ENCODE data around the gene SRD5A2. TPM values are rescaled to one million over a fixed set of nuclear protein-coding genes. Genes with fewer than 3 reads are reported as not detected.
"Not testable (repeated sequence)": the region's sequence is repeated elsewhere in the genome, so short reads cannot be mapped to it uniquely, and the experiment has no call there.

Gene SRD5A2
- total RNA-seq, 1 donor from 2014 or later, result not detected

- intact Hi-C loops (cut with DNase I), result no loop called here
- DNase-seq (ENCODE audit: missing footprints) (no peak), ATAC-seq (peak; percentile 48)
These were observed 41.2 kb downstream of the SRD5A2 start for GRCh38 chr2:31539505-31539904.

DNA sequence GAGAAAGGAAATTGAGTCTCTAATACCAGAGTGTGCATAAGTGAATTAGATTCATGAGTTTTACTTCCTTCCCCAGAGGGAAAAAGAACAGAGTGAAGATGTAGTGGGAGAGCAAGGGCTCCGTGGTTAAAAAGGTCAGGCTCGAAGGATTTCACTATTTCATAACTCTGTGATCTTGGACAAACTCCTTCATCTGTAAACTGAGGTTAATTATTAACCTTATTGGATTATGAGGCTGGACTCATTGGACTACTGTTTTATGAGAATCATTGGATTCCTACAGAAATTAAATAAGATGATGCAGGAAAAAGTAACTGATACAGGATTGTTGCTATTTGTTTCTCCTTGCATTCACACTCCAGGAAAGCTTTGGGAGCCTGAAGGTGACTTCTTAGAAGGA lies 45.0 kb downstream of the SRD5A2 start:
- DNase-seq (ENCODE audit: missing footprints) (no peak), ATAC-seq (no peak)
- intact Hi-C loops (cut with DNase I), result no loop called here

- ATAC-seq (no peak), DNase-seq (ENCODE audit: missing footprints) (no peak)
- intact Hi-C loops (cut with DNase I), result no loop called here
These were observed 46.1 kb downstream of the SRD5A2 start for GRCh38 chr2:31534636-31535035.

DNA sequence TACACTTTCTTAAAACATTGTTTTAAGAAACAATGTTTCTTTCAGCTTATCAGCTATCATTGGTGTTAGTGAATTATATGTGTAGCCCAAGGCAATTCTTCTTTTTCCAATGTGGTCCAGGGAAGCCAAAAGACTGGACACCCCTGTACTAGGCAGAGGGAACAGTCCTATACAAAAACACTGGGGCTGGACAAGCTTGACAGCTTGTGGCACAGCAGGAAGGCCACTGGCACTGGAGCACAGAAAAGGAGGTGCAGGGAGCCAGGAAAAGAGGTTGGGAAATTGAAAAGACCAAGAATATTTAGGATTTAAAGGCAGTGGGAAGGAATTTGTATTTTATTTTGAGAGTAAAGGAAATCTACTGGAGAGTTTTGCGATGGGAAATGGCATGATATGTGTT lies 47.7 kb downstream of the SRD5A2 start:
- no peak for DNase-seq (ENCODE audit: missing footprints)
- intact Hi-C loops (cut with DNase I), result no loop called here
- no peak for ATAC-seq

DNA sequence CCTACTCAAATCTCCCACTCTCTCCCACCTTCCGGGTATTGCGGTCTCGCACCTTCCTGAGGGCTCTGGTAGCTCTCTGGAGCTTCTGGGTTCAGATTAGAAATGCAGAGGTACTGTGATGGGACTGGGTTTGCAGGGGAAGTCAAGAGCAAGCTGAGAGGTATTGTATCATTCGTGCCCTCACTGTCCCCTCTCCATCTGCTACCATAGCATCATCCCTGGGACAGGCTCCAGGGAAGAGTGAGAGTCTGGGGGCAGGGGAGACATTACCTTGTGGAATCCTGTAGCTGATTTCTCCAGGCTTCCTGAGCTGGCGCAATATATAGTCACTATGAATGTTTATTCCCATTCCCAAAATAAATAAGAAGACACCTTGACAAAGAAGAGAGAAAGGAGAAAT lies 49.6 kb downstream of the SRD5A2 start:
- ATAC-seq (no peak), DNase-seq (ENCODE audit: missing footprints) (no peak)
- intact Hi-C loops (cut with DNase I), result no loop called here

DNA sequence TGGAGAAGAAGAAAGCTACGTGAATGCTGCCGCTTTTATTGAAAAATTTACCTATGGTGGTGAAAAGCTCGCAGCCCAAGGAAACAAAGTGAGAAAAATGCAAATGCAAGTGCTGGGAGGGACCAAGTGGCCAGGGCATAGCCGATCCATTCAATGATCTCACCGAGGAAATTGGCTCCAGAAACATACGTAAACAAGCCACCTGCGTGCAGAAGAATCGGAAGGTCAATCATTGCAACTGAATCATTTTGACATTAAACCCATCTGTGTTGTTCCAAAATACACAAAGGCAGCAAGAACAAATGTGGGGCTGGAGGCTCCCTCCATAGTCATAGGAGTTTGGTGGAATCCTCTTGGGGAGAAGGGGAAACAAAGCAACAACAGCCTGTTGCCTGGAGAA lies 51.5 kb downstream of the SRD5A2 start:
- ATAC-seq (no peak), DNase-seq (ENCODE audit: missing footprints) (no peak)
- intact Hi-C loops (cut with DNase I), result no loop called here

DNA sequence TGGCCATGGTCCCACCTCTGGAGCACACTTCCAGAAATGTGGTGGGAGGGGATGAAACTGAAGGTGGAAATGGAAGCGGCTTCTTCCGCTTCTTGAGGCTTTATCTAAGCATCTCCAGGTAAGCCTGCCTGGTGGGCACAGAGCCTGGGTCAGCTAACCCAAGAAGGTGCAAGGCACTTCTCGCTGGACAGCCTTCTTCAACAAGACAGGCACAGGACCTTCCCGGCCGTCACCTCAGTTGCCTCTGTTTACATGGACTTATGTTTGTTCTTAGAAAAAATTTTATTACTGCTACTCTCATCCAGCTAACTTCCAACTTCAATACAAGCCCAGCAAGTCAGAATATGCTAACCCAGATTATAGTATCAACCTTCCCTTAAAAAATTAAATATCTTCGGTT lies 51.9 kb downstream of the SRD5A2 start:
- no peak for ATAC-seq
- DNase-seq (ENCODE audit: missing footprints), result peak; percentile 53
- intact Hi-C loops (cut with DNase I), result no loop called here

DNA sequence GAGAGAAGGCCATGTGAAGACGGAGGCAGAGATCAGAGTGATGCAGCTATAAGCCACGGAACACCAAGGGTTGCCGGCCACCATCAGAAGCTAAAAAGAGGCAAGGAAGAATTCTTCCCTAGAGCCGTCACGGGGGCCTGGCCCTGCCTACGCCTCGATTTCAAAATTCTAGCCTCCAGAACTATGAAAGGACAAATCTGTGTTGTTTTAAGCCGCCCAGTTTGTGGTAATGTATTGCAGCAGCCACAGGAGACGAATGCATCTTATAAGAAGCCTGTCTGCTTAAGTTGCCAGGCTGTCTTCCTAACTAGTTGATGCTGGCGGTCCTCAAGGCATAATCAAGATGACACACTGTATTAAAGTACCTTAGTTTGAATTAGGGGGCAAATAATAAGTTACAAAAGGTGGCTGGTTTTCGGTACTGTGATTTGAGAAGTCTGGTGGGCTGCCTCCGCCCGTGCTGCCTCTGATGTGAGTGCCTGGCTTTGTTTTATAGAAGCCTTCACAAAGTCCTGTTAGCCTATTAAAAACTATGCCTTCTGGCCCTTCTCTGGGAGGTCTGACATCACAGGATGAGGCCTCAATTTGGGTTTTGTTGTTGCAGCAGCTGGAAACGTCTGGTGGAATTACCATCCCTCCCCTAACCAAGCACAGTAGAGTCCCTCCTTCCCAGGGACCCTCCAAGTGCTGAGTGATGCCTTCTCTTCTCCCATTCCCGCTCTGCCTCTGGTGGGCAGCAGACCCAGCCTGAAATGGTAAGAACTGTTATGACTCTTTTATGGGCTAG lies 53.6 kb downstream of the SRD5A2 start:
- intact Hi-C loops (cut with DNase I), result no loop called here
- DNase-seq (ENCODE audit: missing footprints) (no peak), ATAC-seq (no peak)

GRCh38 chr2:31525876-31526275 lies 54.9 kb downstream of the SRD5A2 start:
- intact Hi-C loops (cut with DNase I), result no loop called here
- no peak for ATAC-seq

GRCh38 chr2:31524592-31524991 lies 56.1 kb downstream of the SRD5A2 start:
- ATAC-seq, result no peak
- no peak for DNase-seq (ENCODE audit: missing footprints)
- intact Hi-C loops (cut with DNase I), result loop anchor here (5.0 kb wide), 1 partner anchor 812 kb away; no protein-coding TSS in a partner anchor

More at GRCh38 chr2:31525876-31526275, 54.9 kb downstream of the SRD5A2 start:
- DNase-seq (ENCODE audit: missing footprints), result no peak

DNA sequence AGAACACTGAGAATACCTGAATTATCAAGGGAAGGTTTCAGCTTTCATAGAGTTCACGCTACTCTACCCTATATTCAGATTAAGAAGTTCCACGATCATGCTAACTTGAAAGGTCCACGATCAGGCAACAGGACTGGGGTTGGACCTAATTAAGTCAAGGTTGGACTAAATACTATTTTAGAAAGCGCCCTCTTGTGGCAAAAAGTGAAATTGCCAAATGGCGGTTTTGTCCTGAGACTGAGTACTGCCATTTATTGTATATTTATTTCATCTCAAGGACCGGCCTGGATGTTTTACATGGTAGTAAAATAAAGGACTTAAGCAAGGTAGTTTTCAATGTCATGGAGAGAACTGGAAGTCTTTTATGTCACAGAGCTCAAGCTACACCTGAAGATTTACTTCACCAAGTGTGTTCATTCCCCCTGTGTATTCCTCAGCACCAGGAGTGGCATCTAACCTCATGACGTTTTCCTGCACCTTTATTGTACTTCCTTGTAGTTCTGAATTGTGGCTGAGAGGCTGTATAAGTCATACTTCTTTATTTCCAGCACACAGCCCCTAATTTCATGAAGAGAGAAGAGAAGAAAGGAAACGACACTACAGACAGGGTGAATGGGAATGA lies 56.8 kb downstream of the SRD5A2 start:
- intact Hi-C loops (cut with DNase I), result loop anchor here (5.0 kb wide), 1 partner anchor 812 kb away; no protein-coding TSS in a partner anchor
- ATAC-seq, result no peak
- DNase-seq (ENCODE audit: missing footprints), result no peak

DNA sequence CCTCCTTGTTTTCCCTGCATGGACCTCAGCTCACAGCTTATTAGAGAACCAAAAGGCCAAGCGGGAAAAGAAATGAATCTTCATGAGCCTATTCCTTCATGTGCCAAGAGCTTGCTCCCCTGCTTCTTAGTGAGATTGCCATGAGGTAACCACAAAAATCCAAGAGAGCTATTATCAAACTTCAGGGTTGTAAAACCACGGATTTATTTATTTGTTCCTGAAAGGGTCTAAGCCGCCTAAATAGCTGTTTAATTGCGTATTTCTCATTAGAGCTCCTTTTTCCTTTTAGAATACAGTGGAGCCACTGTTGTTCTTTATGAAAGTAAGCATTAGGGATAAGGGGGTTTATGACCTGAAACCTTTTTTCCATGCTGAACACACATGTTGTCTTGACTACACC lies 58.0 kb downstream of the SRD5A2 start:
- ATAC-seq, result no peak
- intact Hi-C loops (cut with DNase I), result loop anchor here (5.0 kb wide), 1 partner anchor 810 kb away; no protein-coding TSS in a partner anchor
- no peak for DNase-seq (ENCODE audit: missing footprints)

DNA sequence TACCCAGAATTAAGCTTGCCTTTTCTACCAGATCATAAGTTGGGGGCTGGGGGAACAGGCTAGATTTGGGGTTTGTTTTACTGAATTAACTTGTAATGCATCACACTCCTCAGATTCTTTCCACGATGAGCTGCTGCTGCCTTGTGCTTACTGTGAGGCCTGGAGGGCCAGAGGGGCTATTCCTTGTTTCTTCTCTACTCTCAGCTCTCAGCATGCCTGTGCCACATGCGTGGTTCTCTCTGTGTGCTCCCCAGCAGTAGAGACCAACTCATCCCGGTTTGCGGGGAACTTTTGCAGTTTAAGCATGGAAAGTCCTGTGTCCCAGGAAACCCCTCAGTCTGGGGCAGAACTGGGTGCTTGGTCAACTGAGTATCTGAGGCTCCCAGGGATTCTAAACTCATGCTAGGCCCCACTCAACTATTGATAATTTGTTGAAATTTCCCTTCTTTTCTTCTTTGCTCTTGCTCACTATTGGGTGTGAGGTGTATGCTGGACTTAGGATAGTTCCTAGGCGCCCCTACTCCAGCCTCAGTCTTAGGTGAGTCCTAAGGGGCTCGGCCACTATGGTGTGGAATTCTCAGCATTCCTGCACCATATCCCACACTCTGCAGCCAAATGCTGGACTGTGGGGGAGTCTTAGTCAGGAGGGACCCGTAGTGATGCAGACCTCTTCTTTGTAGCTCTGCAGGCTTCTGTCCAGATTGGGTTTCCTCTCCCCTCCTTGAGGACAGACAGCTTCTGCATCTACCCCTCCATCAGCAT lies 63.1 kb downstream of the SRD5A2 start:
- intact Hi-C loops (cut with DNase I), result no loop called here
- DNase-seq (ENCODE audit: missing footprints), result no peak
- no peak for ATAC-seq

- ATAC-seq (no peak), DNase-seq (ENCODE audit: missing footprints) (no peak)
- intact Hi-C loops (cut with DNase I), result no loop called here
These were observed 65.2 kb downstream of the SRD5A2 start for GRCh38 chr2:31515586-31515985.

GRCh38 chr2:31513553-31513952 lies 67.2 kb downstream of the SRD5A2 start:
- intact Hi-C loops (cut with DNase I), result no loop called here
- ATAC-seq (no peak), DNase-seq (ENCODE audit: missing footprints) (no peak)

GRCh38 chr2:31511376-31511775 lies 69.4 kb downstream of the SRD5A2 start:
- intact Hi-C loops (cut with DNase I), result no loop called here
- no peak for ATAC-seq
- no peak for DNase-seq (ENCODE audit: missing footprints)

DNA sequence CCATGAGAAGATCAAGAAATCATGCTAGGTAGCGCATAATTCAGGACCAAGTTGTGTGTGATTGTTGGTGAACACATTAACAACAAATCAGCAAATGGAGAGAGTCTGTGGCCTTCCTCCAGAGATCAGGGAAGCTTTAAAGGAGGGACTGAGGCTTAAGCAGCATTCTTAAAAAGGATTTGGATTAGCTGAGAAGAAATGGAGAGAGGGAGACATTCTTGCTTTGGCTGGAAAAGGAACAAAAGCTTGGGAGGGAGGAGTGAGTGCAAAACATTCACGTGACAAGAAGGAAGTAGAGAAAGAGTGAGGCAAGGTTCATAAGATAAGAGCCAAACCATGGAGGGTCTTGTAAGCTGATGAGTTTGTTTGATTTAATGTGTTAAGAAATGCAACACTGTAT lies 75.6 kb downstream of the SRD5A2 start:
- intact Hi-C loops (cut with DNase I), result no loop called here

GRCh38 chr2:31504311-31504710 lies 76.4 kb downstream of the SRD5A2 start:
- ATAC-seq, result no peak
- no peak for DNase-seq (ENCODE audit: missing footprints)
- intact Hi-C loops (cut with DNase I), result no loop called here

More for the DNA sequence above, 75.6 kb downstream of the SRD5A2 start:
- DNase-seq (ENCODE audit: missing footprints) (no peak), ATAC-seq (no peak)

DNA sequence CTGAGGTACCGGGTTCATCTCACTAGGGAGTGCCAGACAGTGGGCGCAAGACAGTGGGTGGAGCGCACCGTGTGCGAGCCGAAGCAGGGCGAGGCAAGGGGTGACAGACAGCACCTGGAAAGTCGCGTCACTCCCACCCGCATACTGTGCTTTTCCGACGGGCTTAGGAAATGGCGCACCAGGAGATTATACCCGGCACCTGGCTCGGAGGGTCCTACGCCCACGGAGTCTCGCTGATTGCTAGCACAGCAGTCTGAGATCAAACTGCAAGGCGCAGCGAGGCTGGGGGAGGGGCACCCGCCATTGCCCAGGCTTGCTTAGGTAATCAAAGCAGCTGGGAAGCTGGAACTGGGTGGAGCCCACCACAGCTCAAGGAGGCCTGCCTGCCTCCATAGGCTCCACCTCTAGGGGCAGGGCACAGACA lies 84.3 kb downstream of the SRD5A2 start:
- DNase-seq (ENCODE audit: missing footprints); ATAC-seq; intact Hi-C loops (cut with DNase I): not testable (repeated sequence)

DNA sequence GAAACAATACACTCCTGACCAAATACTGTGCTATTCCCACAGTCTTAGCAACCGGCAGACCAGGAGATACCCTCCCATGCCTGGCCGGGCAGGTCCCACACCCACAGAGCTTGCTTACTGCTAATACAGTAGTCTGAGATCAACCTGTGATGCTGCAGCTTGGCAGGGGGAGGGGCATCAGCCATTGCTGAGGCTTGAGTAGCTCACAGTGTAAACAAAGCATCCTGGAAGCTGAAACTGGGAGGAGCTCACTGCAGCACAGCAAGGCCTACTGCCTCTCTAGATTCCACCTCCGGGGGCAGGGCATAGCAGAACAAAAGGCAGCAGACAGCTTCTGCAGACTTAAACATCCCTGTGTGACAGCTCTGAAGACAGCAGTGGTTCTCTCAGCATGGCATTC lies 91.4 kb downstream of the SRD5A2 start:
- ATAC-seq; DNase-seq (ENCODE audit: missing footprints); intact Hi-C loops (cut with DNase I): not testable (repeated sequence)
